Activated CD8-positive, alpha-beta memory T cell treated with anti-CD3 and anti-CD28 coated beads for 4 hours (primary cell): ENCODE data around the gene EXOC1.

ENCODE experiments used
- DNase-seq, 2 donors: peaks; one replicate each; pipeline ENCODE4 v3.0.0-alpha.2; 2020; ENCODE audit warnings: low read depth in 2 of 2

EXOC1 gene

GRCh38 chr4:55951191-55951922 is 97.9 kb downstream of the EXOC1 start:
- DNase-seq: no peak
